Suprapubic skin (tissue), 4 donors: Measurements from ENCODE around the gene ETS1. TPM values are rescaled to one million over a fixed set of nuclear protein-coding genes. Genes with fewer than 3 reads are reported as not detected.

Experiments used
- DNase-seq, 2 donors: peaks; one replicate each; pipeline ENCODE4 v3.0.0-alpha.2; 2019; ENCODE audit warnings: low spot score in 2 of 2
- H3K27ac ChIP-seq: fragments of 200-600 bp; sonication (generic); one replicate; pipeline ENCODE4 v1.5.1; 2019
- H3K27me3 ChIP-seq: fragments of 200-600 bp; sonication (generic); one replicate; pipeline ENCODE4 v1.5.1; 2019
- H3K36me3 ChIP-seq: fragments of 200-600 bp; sonication (generic); one replicate; pipeline ENCODE4 v1.5.1; 2019
- H3K4me1 ChIP-seq: fragments of 200-600 bp; sonication (generic); one replicate; pipeline ENCODE4 v1.5.1; 2019
- H3K4me3 ChIP-seq: fragments of 200-600 bp; sonication (generic); one replicate; pipeline ENCODE4 v1.5.1; 2019; ENCODE audit warnings: mild to moderate bottlenecking
- H3K9me3 ChIP-seq: fragments of 200-600 bp; sonication (generic); one replicate; pipeline ENCODE4 v1.5.1; 2019
- EP300 ChIP-seq: sonication (generic); formaldehyde crosslinking; IDR thresholded peaks from one replicate; pipeline ENCODE4 v1.6.1; 2017; ENCODE audit warnings: antibody characterized with exemption
- POLR2A ChIP-seq, 2 donors: fragments of 450-650 bp; IDR thresholded peaks; one replicate each; pipeline ENCODE4 v1.6.1; 2017; ENCODE audit warnings: antibody characterized with exemption in 2 of 2, mild to moderate bottlenecking in 2 of 2, moderate library complexity in 2 of 2
- POLR2AphosphoS5 ChIP-seq, 3 donors: sonication (generic); formaldehyde crosslinking; IDR thresholded peaks; one replicate each; pipeline ENCODE4 v1.6.1; 2017; ENCODE audit warnings: antibody characterized with exemption in 3 of 3
- WGBS: methylation state at CpG from one replicate; pipeline ENCODE4 v1.1.5; 2018; 5-methylcytosine and 5-hydroxymethylcytosine counted together
- total RNA-seq, 4 donors: library from RNA; depleted of rRNA; stranded (reverse); fragments of >200 nt; gene quantifications; one replicate each; pipeline ENCODE4 v1.1.0, GENCODE V29; 2016
- TF ChIP-seq, protein P1 (sequence below), 2 donors: fragments of 200-600 bp in 1 of 2; fragments of 450-650 bp in 1 of 2; sonication (generic) in 1 of 2; IDR thresholded peaks; one replicate each; pipeline ENCODE4 v1.5.1; 2016 to 2019; ENCODE audit warnings: antibody characterized with exemption in 2 of 2, mild to moderate bottlenecking in 1 of 2, moderate library complexity in 1 of 2

Gene ETS1
- total RNA-seq, 4 donors from 2014 or later: 21.7 to 42.6 (median 33.7) TPM

DNA sequence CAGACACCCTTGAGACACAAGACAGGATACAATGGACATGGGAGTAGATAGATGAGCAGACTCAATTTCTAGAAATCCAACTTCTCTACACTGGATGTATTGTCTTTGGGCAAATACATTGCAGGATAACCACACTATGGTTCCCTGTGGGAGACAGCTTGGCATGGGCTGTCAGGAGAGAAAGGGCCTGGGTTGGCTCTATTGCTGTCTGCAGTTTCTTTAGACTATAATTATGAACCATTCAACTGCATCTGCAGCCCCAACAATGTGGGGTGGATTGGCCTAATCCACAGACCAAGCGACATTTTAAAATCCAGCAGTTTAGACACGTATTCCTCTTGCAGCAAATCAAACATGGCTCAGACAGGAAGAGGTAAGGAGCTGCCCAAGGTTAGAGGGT lies 60.3 kb downstream of the ETS1 start:
- no peaks in the 10 kb centered on the region for H3K27me3 ChIP-seq
- H3K4me3 ChIP-seq: no peak overlapping the region
- WGBS: 86% methylated on average over 2 of the region's 2 CpGs
- DNase-seq: no peak
- peaks cover 29% of the 10 kb centered on the region for H3K4me1 ChIP-seq
- H3K27ac ChIP-seq: no peak overlapping the region
- no peaks in the 10 kb centered on the region for H3K36me3 ChIP-seq
- TF ChIP-seq POLR2AphosphoS5 (IDR thresholded peaks at IDR 0.05): no peak
- TF ChIP-seq, protein P1, sequence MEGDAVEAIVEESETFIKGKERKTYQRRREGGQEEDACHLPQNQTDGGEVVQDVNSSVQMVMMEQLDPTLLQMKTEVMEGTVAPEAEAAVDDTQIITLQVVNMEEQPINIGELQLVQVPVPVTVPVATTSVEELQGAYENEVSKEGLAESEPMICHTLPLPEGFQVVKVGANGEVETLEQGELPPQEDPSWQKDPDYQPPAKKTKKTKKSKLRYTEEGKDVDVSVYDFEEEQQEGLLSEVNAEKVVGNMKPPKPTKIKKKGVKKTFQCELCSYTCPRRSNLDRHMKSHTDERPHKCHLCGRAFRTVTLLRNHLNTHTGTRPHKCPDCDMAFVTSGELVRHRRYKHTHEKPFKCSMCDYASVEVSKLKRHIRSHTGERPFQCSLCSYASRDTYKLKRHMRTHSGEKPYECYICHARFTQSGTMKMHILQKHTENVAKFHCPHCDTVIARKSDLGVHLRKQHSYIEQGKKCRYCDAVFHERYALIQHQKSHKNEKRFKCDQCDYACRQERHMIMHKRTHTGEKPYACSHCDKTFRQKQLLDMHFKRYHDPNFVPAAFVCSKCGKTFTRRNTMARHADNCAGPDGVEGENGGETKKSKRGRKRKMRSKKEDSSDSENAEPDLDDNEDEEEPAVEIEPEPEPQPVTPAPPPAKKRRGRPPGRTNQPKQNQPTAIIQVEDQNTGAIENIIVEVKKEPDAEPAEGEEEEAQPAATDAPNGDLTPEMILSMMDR (IDR thresholded peaks at IDR 0.05): no peak
- TF ChIP-seq EP300: no peak
- no peak for TF ChIP-seq POLR2A (IDR thresholded peaks at IDR 0.05)
- H3K9me3 ChIP-seq: no peaks in the 10 kb centered on the region

GRCh38 chr11:128525411-128526243 lies 61.7 kb downstream of the ETS1 start:
- WGBS: 25% methylated on average over 1 of the region's 1 CpG

DNA sequence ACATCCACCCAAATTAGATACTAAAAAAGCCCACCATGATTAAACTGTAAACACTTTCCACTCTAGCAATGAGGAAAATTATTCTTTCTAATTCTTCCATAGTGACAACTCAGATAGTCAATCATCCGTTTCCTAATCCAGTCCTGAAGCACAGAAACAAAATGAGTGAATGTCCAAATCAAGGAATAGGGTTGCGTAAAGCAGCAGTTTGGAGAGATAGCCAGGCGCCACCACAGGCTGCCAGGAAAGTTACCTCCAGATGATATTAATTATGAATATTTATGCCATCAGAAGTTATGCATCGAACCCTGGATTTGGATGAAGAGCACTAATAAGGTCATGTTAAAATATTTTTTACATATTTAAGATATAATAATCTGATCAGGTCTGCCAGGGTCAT lies 63.2 kb downstream of the ETS1 start:
- DNase-seq: no peak
- Histone ChIP-seq H3K27ac (peak overlapping the region; percentile 96), H3K27me3 (no peaks in the 10 kb centered on the region), H3K36me3 (no peaks in the 10 kb centered on the region), H3K4me1 (peaks cover 39% of the 10 kb centered on the region), H3K4me3 (no peak overlapping the region), H3K9me3 (no peaks in the 10 kb centered on the region)
- WGBS: 76% methylated on average over 4 of the region's 4 CpGs
- peak in 1 of 3 donors; percentile 66 for TF ChIP-seq POLR2AphosphoS5 (IDR thresholded peaks at IDR 0.05)
- TF ChIP-seq, protein P1 (IDR thresholded peaks at IDR 0.05): no peak

More at GRCh38 chr11:128525411-128526243, 61.7 kb downstream of the ETS1 start:
- DNase-seq: no peak
- H3K27ac ChIP-seq: no peak overlapping the region
- H3K4me3 ChIP-seq: no peak overlapping the region
- TF ChIP-seq, protein P1 (IDR thresholded peaks at IDR 0.05): no peak
- TF ChIP-seq POLR2AphosphoS5 (IDR thresholded peaks at IDR 0.05) (no peak), POLR2A (IDR thresholded peaks at IDR 0.05) (no peak), EP300 (no peak)
- H3K4me1 ChIP-seq: peaks cover 34% of the 10 kb centered on the region
- H3K9me3 ChIP-seq: no peaks in the 10 kb centered on the region
- H3K36me3 ChIP-seq: no peaks in the 10 kb centered on the region
- H3K27me3 ChIP-seq: no peaks in the 10 kb centered on the region

DNA sequence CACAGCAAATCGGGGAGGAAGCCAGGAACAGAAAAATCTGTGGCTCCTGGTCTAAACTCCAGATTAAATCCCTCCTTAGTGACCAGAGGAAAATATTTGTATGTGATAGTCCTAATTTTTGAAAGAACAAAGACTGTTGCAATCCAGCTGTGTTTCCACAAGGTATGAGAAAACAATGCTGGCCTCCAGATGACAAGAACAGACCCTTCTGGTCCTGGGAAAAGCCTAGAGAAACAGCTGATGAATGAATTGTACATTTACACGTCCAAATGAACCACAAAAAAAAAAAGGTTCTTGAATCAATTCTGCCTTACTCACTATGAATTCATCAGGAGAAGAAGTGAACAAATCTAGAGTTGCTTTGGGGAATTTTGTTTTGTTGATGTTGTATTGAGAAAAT lies 63.7 kb downstream of the ETS1 start:
- DNase-seq: no peak
- no peaks in the 10 kb centered on the region for H3K9me3 ChIP-seq
- H3K36me3 ChIP-seq: no peaks in the 10 kb centered on the region
- H3K27ac ChIP-seq: peak overlapping the region; percentile 96
- H3K4me1 ChIP-seq: peaks cover 41% of the 10 kb centered on the region
- WGBS: 50% methylated on average over 2 of the region's 2 CpGs
- no peak for TF ChIP-seq POLR2AphosphoS5 (IDR thresholded peaks at IDR 0.05)
- TF ChIP-seq, protein P1 (IDR thresholded peaks at IDR 0.05): no peak
- TF ChIP-seq EP300: no peak
- TF ChIP-seq POLR2A (IDR thresholded peaks at IDR 0.05): no peak
- H3K27me3 ChIP-seq: no peaks in the 10 kb centered on the region
- H3K4me3 ChIP-seq: no peak overlapping the region

DNA sequence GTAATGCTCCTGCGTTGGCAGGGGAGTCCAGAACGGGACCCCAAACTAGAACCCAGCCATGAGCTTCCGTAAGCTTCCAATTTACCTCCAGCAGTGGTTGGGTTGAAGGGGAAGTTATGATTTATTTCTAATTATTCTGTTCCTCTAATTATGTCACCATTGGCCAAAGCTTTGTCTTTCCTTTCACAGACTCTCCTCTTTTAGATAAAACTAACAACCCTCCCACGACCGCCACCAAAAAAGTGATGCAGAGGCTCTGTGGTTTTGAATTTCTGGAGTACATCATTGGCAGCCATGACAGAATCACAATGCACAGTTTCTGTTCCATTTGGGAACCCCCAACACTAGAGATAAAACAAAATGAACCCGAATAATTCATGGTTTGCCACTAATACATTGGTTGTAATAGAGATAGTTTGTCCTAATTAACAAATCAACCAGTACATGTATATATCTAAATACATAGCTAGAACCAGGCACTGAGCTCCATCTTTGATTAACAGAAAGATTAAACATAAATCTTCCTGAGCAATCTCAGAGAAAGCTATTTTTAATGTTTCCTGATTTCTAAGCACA lies 64.3 kb downstream of the ETS1 start:
- Histone ChIP-seq H3K27ac (peak overlapping the region; percentile 96), H3K4me3 (peak overlapping the region; percentile 83), H3K9me3 (no peaks in the 10 kb centered on the region), H3K36me3 (no peaks in the 10 kb centered on the region), H3K27me3 (no peaks in the 10 kb centered on the region), H3K4me1 (peaks cover 41% of the 10 kb centered on the region)
- no peak for DNase-seq
- 40% methylated on average over 6 of the region's 6 CpGs for WGBS
- TF ChIP-seq, protein P1 (IDR thresholded peaks at IDR 0.05): no peak
- TF ChIP-seq POLR2AphosphoS5 (IDR thresholded peaks at IDR 0.05) (no peak), EP300 (no peak), POLR2A (IDR thresholded peaks at IDR 0.05) (no peak)
